Stimulated activated CD8-positive, alpha-beta memory T cell treated with anti-CD3 and anti-CD28 coated beads, Interleukin-15, amount 100 ng/mL, for 1 hour (primary cell): Measurements from ENCODE around the gene FILIP1.
A peak's percentile ranks its signal among the peaks of the same experiment; 100 is the strongest.

ENCODE experiments used
- DNase-seq: peaks from one replicate; pipeline ENCODE4 v3.0.0-alpha.2; 2020; ENCODE audit warnings: low read depth

Gene FILIP1, protein sequence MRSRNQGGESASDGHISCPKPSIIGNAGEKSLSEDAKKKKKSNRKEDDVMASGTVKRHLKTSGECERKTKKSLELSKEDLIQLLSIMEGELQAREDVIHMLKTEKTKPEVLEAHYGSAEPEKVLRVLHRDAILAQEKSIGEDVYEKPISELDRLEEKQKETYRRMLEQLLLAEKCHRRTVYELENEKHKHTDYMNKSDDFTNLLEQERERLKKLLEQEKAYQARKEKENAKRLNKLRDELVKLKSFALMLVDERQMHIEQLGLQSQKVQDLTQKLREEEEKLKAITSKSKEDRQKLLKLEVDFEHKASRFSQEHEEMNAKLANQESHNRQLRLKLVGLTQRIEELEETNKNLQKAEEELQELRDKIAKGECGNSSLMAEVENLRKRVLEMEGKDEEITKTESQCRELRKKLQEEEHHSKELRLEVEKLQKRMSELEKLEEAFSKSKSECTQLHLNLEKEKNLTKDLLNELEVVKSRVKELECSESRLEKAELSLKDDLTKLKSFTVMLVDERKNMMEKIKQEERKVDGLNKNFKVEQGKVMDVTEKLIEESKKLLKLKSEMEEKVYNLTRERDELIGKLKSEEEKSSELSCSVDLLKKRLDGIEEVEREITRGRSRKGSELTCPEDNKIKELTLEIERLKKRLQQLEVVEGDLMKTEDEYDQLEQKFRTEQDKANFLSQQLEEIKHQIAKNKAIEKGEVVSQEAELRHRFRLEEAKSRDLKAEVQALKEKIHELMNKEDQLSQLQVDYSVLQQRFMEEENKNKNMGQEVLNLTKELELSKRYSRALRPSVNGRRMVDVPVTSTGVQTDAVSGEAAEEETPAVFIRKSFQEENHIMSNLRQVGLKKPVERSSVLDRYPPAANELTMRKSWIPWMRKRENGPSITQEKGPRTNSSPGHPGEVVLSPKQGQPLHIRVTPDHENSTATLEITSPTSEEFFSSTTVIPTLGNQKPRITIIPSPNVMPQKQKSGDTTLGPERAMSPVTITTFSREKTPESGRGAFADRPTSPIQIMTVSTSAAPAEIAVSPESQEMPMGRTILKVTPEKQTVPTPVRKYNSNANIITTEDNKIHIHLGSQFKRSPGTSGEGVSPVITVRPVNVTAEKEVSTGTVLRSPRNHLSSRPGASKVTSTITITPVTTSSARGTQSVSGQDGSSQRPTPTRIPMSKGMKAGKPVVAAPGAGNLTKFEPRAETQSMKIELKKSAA (N-terminal part only)

GRCh38 chr6:75493400-75494064, at the start of gene FILIP1:
TSS of gene FILIP1 (minus strand) at chr6:75493800. CDS start at chr6:75414972, 78,828 bp downstream.
- no peak for DNase-seq

- DNase-seq = no peak
These were observed 49.7 kb upstream of the FILIP1 start for GRCh38 chr6:75543311-75543710.

DNA sequence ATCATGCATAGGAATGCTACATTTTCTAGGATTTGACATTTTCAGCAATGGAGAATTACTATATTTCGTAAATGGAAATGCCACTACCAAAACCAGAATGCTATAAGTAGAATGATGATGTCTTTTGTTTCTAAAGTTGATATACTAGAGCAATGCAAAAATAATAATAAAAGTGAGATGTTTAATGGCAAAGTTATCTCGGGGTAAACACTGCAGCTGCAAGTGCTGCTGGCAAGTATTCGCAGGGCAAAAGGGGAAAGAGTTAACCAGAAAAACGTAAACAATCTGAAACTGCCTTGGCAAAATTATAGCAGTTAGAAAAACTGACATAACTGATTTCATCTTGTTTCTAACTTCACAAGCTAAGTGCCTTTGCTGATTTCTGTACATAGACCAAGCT, 45.5 kb upstream of the FILIP1 start:
- no peak for DNase-seq

DNA sequence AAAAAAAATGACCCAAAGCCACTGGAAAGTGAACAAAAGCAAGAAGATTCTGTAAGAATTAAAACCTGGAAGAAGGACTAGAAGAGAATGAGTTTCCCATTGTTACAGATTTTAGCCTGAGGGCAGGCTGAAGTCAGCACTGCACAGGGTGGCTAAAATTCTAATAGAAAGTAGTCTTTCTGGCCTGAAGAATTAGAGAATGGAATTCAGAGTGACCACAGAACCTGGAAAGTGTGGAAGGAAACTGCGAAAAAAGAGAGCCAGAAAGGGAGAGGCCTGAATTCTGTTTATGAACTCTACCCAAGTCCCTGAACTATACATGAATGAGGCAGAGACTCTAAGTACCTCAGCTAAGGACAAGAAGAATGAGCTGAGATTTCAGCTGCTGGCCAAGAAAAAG, 38.9 kb upstream of the FILIP1 start:
- no peak for DNase-seq

DNA sequence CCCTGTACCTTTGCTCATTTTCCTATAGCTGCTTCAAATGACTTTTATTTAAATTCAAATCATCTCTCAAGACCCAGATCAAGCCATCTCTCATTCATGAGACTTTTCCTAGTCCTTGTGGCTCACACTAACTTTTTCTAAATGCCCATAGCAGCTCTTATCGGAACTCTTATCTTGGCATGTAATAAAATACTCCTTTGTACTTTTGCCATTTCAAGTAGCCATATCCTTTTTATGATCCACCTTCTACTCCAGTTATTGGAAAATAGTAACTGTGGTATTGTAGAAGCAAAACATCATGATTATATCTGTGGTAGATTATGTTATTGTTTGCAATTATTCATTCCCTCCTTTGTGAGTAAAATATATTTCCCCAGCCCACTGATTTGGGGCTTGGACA, 37.6 kb upstream of the FILIP1 start:
- DNase-seq = no peak

- DNase-seq = no peak
These were observed 37.1 kb upstream of the FILIP1 start for GRCh38 chr6:75530696-75531095.

DNA sequence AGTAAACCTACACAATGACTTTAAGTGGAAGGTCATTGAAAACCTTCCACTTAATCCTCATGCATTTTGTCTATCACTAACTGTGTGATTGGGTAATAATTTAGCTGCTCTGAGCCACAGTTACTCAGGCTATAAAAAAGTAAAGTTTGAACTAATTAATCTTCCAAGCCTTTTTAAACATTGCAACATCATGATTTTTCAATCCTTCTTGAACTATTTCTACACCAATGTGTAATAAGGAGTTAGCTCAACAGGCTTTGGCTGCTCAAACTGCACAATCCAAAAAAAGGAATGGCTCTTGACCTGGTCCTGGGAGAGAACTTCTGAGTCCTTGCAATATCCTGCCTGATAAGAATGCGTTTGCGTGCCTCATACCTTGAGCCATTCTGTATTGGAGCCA, 34.8 kb upstream of the FILIP1 start:
- DNase-seq = no peak

DNA sequence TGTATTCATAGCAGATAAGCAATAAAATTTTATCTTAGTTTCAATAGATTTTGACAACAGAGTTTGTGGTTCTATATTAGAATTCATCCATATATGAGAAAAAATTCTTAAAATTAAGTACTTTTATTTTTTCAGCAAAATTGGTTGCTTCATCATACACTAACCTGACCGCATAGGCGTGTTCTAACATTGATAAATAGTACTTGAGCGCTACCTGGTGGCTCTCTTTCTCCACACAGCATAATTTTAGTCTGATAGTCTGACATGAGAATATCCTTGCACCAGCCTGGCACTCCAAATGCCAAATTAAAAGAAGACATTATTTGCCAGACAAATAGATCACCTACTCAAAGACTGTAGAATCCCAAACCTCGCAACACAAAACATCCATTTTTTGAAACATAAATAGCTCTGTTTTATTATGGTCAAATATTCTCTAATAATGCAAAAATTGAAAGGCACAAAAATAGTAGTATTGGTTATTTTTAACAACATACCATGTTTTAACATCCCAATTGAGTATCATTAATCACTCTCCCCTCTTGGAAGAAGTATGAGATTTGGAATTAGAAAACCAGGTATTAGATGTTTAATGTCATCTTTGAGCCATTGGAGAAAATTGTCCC, 33.0 kb upstream of the FILIP1 start:
- DNase-seq = peak; percentile 18

GRCh38 chr6:75525682-75526081, 32.1 kb upstream of the FILIP1 start:
- no peak for DNase-seq

- DNase-seq = no peak
These were observed 30.8 kb upstream of the FILIP1 start for GRCh38 chr6:75524322-75524972.

GRCh38 chr6:75516757-75517156, 23.2 kb upstream of the FILIP1 start:
- DNase-seq = no peak

DNA sequence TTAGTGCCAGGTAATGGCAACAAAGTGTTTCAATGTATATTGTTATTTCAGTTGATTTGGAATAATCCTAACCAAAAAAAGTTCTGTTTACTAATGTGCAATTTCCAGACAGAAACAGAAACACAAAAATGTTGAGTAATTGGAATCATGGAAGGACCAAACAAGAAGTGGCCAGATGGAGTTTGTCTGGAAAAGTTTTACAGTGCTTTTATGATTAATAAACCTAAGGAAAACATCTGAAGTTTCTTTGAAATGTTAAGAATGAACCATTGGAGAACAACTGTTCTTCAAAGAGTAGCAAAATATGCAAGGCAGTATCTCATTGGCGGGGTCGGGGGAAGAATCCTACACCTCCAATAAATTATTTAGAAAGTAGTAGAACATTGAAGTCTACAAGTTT, 19.0 kb upstream of the FILIP1 start:
- no peak for DNase-seq

DNA sequence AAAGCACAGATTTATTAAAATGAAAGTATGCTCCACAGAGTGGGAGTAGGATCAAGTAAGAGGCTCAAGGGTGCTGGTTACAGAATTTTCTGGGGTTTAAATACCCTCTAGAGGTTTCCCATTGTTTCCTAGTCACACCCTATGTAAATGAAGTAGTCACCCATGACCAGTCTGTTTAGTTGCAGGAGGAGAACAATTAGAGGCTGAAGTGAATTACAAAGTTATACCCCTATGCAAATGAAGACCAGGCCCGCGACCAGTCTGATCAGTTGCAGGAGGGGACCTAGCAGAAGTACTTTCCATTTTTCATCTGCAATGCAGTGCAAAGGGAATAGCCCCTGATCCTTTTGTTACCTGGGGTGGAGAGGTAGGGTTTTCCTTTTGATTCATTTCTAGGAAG, 11.8 kb upstream of the FILIP1 start:
- no peak for DNase-seq

GRCh38 chr6:75504465-75505222, 11.0 kb upstream of the FILIP1 start:
- DNase-seq = no peak

DNA sequence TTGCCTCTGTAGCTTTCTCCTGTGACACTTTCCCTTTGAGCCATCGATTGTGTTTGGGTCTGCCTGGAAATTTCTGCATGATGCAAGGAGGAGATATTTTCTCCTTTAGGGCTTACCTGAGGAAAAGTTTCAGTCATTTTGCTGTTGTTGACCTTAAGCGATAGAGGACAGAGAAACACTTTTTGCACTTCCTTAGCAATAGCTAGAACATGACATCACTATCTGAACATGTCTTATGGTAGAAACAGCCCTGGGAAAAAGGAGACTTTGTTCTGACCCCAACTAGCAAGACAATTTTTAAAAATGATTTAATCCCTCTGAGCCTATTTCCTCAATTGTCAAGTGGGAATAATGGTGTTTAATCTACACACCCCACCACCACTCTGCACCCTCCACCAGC, 9.7 kb upstream of the FILIP1 start:
- DNase-seq = no peak

- DNase-seq = no peak
These were observed 9.3 kb upstream of the FILIP1 start for GRCh38 chr6:75502884-75503283.

DNA sequence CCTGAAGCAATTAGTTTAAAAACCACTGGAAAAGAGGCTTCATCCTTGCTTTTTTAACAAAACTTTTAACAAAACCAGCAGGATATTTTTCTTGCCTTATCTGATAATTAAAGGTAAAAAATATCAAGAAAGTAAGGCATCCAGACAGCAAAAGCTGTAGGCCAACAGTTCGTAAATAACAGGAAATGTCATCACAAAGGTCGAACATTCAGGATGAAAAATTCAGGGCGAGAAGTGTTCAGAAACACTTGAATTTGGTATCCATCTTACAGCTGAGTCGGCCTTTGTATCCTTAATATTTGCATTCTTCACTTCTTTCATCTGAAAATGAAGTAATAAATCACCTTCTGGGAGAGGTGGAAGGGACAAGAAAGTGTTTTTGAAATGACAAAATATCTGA, 8.2 kb upstream of the FILIP1 start:
- no peak for DNase-seq

DNA sequence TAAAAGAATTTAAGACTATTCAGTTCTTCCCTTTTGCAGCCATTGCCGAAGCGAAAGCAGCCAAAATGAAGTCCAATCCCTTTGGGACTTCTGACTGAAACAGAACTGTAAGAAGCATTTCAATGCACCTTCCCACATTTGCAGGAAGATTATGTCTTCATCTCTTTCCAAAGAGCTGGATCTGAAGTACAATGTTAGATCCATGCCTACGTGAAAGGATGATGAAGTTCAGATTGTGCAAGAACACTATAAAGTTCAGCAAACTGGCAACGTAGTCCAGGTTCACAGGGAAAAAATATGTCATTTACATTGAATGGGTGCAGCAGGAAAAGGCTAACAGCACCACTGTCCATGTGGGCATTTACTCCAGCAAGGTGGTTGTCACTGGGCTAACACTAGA, 6.0 kb upstream of the FILIP1 start:
- DNase-seq = no peak

DNA sequence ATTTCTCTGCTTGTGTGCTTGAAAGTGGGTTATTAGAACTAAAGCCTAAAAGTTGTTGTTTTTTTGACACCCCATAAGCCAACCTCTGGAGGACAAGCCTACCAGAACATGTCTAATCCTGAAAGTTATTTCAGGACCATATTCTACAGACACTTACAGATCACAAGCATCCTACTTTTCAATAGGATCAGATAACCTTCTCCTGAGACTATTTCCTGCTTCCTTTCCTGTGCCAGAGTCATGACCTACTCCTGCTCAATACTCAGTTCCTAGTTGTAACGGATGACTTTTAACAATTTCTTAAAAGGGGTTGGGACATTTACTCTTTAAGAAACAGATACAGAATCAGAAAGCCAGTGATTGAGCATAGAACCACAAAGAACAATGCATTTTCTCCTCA, 5.3 kb upstream of the FILIP1 start:
- no peak for DNase-seq

GRCh38 chr6:75497994-75498393, 4.4 kb upstream of the FILIP1 start:
- DNase-seq = no peak
